ENCODE measurements around the gene ZNF587B. TPM values are rescaled to one million over a fixed set of nuclear protein-coding genes. Genes with fewer than 3 reads are reported as not detected.
A peak's percentile ranks its signal among the peaks of the same experiment; 100 is the strongest.
"Not testable (repeated sequence)": the region's sequence is repeated elsewhere in the genome, so short reads cannot be mapped to it uniquely, and the experiment has no call there.

Gene ZNF587B
- total RNA-seq, 1 donor from 2014 or later: 35.0 TPM

DNA sequence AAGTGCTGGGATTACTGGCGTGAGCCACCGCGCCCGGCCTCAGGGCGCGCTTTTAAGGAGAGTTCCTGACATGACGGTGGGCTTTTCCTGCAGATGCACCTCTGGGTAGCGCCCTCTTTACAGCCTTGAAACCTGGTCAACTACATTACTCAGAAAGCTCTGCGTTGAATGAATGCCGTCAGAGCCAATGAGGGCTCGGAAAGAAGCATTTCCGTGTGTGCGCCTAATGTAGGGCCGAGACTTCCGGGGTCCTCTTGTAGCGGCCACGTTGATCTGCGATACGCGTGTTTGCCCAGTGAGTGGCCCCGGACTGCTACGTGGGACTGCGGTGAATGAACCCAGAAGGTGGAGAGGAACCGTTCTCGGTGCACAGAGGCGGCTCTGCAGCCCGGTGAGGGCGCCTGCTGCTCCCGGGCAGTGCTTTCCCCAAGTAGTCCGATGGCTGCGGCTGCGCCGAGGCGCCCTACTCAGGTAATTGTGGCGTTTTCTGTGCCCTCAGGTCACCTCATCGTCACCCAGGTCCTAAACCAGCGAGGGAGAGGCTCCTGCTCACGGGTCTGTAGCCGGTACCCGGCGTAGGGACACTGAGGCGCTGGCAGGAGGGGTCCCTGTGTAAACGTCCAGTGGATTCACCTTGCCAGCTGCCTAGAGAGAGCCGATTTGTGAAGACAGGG is 10.5 kb upstream of the ZNF587B start:
- peak; percentile 84 for ATAC-seq (ENCODE audit: low read depth)
- Mint-ChIP-seq H3K36me3 (ENCODE audit: low read depth) (peaks cover 26% of the 10 kb centered on the region), H3K4me1 (peaks cover 55% of the 10 kb centered on the region), H3K4me3 (peak overlapping the region; percentile 98), H3K9me3 (no peaks in the 10 kb centered on the region), H3K27ac (peak overlapping the region; percentile 97), H3K27me3 (no peaks in the 10 kb centered on the region)
- ChIA-PET CTCF (interaction anchor here (0.6 to 1.4 kb wide), 2 partner anchors 17 to 84 kb away, joined by 3 read pairs; no protein-coding TSS in a partner anchor), POLR2A (interaction anchor here (0.5 to 2.5 kb wide), 21 partner anchors 10 to 718 kb away, joined by 3 to 21 read pairs (median 5); partner anchors contain the start of genes ZBTB45, ZNF132, ZNF134 and ZNF154)
- intact Hi-C loops (cut with micrococcal nuclease): loop anchor here (1.0 to 10.0 kb wide), 7 partner anchors 50 to 577 kb away; partner anchors contain the start of genes ZNF17, ZNF329, ZNF417 and ZNF460
- DNase-seq: peak; percentile 60
- TF ChIP-seq, protein P1, sequence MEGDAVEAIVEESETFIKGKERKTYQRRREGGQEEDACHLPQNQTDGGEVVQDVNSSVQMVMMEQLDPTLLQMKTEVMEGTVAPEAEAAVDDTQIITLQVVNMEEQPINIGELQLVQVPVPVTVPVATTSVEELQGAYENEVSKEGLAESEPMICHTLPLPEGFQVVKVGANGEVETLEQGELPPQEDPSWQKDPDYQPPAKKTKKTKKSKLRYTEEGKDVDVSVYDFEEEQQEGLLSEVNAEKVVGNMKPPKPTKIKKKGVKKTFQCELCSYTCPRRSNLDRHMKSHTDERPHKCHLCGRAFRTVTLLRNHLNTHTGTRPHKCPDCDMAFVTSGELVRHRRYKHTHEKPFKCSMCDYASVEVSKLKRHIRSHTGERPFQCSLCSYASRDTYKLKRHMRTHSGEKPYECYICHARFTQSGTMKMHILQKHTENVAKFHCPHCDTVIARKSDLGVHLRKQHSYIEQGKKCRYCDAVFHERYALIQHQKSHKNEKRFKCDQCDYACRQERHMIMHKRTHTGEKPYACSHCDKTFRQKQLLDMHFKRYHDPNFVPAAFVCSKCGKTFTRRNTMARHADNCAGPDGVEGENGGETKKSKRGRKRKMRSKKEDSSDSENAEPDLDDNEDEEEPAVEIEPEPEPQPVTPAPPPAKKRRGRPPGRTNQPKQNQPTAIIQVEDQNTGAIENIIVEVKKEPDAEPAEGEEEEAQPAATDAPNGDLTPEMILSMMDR (IDR thresholded peaks at IDR 0.05): no peak

DNA sequence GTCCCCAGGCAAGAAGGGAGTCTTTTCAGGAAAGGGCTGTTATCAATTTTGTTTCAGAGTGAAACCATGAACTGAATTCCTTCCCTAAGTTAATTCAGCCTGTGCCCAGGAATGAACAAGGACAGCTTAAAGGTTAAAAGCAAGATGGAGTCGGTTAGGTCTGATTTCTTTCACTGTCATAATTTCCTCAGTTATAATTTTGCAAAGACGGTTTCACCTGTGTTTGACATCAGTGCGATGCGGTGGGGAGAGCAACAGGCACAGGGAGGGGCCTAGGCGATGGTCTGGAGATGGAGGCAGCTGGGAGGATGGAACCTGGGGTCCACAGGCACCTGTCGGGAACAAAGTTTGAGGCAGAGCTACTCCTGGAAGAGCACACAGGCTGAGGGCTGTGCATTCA is 9.5 kb upstream of the ZNF587B start:
- POLR2A ChIA-PET: interaction anchor here (1.5 to 2.5 kb wide), 6 partner anchors 19 to 542 kb away, joined by 3 to 21 read pairs (median 9); partner anchors contain the start of genes ZNF154, ZNF497, ZNF587 and ZNF776
- H3K27me3 Mint-ChIP-seq: no peaks in the 10 kb centered on the region
- no peak for ATAC-seq (ENCODE audit: low read depth)
- TF ChIP-seq, protein P1 (IDR thresholded peaks at IDR 0.05): no peak
- peak overlapping the region; percentile 97 for H3K27ac Mint-ChIP-seq
- DNase-seq: no peak
- peaks cover 25% of the 10 kb centered on the region for H3K36me3 Mint-ChIP-seq (ENCODE audit: low read depth)
- intact Hi-C loops (cut with micrococcal nuclease): no loop called here
- peaks cover 47% of the 10 kb centered on the region for H3K4me1 Mint-ChIP-seq
- peak overlapping the region; percentile 98 for H3K4me3 Mint-ChIP-seq
- H3K9me3 Mint-ChIP-seq: no peaks in the 10 kb centered on the region
- CTCF ChIA-PET: interaction anchor here (1.4 kb wide), 1 partner anchor 83 kb away, joined by 3 read pairs; no protein-coding TSS in a partner anchor

DNA sequence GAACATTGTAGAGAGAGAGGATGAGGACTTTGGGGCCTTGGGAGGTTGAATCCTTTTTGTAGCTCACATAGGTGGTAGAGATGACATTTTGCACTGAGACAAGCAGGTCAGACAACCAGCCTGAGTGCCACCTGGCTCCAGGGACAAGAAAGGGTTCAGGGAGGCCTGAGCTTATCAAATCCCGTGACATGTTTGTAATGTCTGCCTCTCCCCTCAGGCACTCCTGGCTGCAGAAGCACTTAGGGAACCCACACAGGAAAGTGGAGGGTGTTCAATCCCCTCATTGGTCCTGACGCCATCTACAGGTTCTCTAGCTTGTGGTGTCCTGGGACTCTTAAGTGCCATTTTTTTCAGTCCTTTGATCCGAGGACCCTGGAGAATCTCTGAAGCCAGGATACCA is 9.0 kb upstream of the ZNF587B start:
- Mint-ChIP-seq H3K27ac (peak overlapping the region; percentile 97), H3K4me1 (peaks cover 47% of the 10 kb centered on the region), H3K4me3 (peak overlapping the region; percentile 98), H3K36me3 (ENCODE audit: low read depth) (peaks cover 27% of the 10 kb centered on the region)
- H3K27me3 Mint-ChIP-seq; DNase-seq; CTCF ChIA-PET; ATAC-seq (ENCODE audit: low read depth); intact Hi-C loops (cut with micrococcal nuclease); H3K9me3 Mint-ChIP-seq: not testable (repeated sequence)
- POLR2A ChIA-PET: interaction anchor here (0.7 kb wide), 1 partner anchor 54 kb away, joined by 3 read pairs; no protein-coding TSS in a partner anchor

DNA sequence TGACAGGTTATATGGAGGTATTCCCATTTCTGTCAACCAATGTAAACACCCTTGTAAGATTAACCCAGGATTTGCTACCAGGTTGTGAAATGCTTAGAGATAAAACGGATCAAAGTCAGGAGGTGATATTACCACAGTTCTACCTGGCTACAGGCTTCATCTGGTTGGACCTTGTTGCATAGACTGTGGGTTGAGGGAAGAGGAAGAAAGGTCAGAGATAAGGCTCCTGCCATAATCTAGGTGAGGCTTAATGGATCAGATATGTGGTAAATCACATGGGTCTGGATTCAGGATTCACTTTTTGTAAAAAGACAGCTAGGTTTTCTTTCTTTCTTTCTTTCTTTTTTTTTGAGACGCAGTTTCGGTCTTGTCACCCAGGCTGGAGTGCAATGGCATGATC is 8.6 kb upstream of the ZNF587B start:
- POLR2A ChIA-PET: interaction anchor here (0.7 kb wide), 1 partner anchor 55 kb away, joined by 3 read pairs; no protein-coding TSS in a partner anchor
- ATAC-seq (ENCODE audit: low read depth); H3K27me3 Mint-ChIP-seq; intact Hi-C loops (cut with micrococcal nuclease); CTCF ChIA-PET; H3K4me3 Mint-ChIP-seq; DNase-seq; H3K9me3 Mint-ChIP-seq; H3K27ac Mint-ChIP-seq: not testable (repeated sequence)
- Mint-ChIP-seq H3K4me1 (peaks cover 47% of the 10 kb centered on the region), H3K36me3 (ENCODE audit: low read depth) (peaks cover 30% of the 10 kb centered on the region)

DNA sequence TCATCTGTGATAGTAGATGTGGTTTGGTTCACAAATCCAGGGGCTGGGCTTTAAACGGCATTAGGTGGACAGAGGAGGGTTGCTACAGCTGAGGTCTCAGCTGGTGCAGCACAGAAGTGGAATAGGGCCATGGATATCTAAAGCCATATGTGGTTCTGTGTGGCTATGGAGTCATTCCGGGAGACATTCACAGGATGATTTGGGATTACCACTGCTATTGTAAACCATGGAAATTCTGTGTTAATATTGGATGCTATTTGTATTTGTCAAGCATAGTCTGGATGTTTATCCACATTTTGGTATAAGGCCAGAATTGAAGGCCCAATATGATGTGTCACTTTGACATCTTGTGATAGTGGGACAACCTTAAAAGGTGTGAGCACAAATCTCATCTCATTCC is 6.9 kb upstream of the ZNF587B start:
- Mint-ChIP-seq H3K36me3 (ENCODE audit: low read depth) (peaks cover 40% of the 10 kb centered on the region), H3K4me1 (peaks cover 47% of the 10 kb centered on the region)
- ATAC-seq (ENCODE audit: low read depth); DNase-seq; POLR2A ChIA-PET; CTCF ChIA-PET; H3K27ac Mint-ChIP-seq; intact Hi-C loops (cut with micrococcal nuclease); H3K4me3 Mint-ChIP-seq; H3K27me3 Mint-ChIP-seq; H3K9me3 Mint-ChIP-seq: not testable (repeated sequence)

DNA sequence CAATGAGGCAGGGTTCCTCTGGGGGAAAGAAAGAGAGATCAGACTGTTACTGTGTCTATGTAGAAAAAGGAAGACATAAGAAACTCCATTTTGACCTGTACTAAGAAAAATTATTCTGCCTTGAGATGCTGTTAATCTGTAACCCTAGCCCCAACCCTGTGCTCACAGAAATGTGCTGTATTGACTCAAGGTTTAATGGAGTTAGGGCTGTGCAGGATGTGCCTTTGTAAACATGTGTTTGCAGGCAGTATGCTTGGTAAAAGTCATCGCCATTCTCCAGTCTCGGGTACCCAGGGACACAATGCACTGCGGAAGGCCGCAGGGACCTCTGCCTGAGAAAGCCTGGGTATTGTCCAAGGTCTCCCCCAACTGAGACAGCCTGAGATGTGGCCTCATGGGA is 6.5 kb upstream of the ZNF587B start:
- Mint-ChIP-seq H3K4me1 (peaks cover 44% of the 10 kb centered on the region), H3K36me3 (ENCODE audit: low read depth) (peaks cover 40% of the 10 kb centered on the region)
- POLR2A ChIA-PET; DNase-seq; H3K4me3 Mint-ChIP-seq; intact Hi-C loops (cut with micrococcal nuclease); H3K9me3 Mint-ChIP-seq; H3K27me3 Mint-ChIP-seq; ATAC-seq (ENCODE audit: low read depth); CTCF ChIA-PET; H3K27ac Mint-ChIP-seq: not testable (repeated sequence)

DNA sequence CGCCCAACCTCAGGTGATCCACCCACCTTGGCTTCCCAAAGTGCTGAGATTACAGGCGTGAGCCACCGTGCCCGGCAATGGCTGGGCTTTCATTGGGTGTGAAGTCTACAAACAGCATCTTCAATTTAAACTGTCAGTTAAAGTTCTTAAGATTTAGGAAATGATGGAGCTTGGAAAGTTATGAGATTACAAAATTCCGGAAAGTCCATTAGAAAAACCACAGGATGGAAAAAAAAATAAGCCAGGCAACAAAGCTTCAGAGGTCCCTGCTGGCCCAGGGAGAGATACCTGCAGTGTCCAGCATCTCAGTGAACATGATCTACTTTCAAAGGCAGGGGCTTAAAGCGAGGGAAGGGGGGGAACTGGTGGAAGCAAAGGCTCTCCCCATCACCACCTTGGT is 4.6 kb upstream of the ZNF587B start:
- no peak overlapping the region for H3K4me3 Mint-ChIP-seq
- ATAC-seq (ENCODE audit: low read depth): no peak
- H3K27ac Mint-ChIP-seq: no peak overlapping the region
- ChIA-PET CTCF (no interaction called here), POLR2A (no interaction called here)
- H3K4me1 Mint-ChIP-seq: peaks cover 31% of the 10 kb centered on the region
- TF ChIP-seq, protein P1 (IDR thresholded peaks at IDR 0.05): no peak
- H3K36me3 Mint-ChIP-seq (ENCODE audit: low read depth): peaks cover 45% of the 10 kb centered on the region
- no peaks in the 10 kb centered on the region for H3K27me3 Mint-ChIP-seq
- no peaks in the 10 kb centered on the region for H3K9me3 Mint-ChIP-seq
- intact Hi-C loops (cut with micrococcal nuclease): no loop called here
- DNase-seq: no peak
